NOMO-1 (cell line): ENCODE data around the gene ELOVL2.
"Not testable (repeated sequence)": the region's sequence is repeated elsewhere in the genome, so short reads cannot be mapped to it uniquely, and the experiment has no call there.

ENCODE experiments used
- DNase-seq, 2 experiments: peaks; one replicate each; lab custom pipeline; 2025; ENCODE audit not compliant: unreplicated experiment in 2 of 2; lab: John Stamatoyannopoulos, UW

The ELOVL2 gene

GRCh38 chr6:11025921-11026635, 18.0 kb downstream of the ELOVL2 start:
- DNase-seq, result no peak

GRCh38 chr6:11025130-11025529, 19.0 kb downstream of the ELOVL2 start:
- DNase-seq, result no peak

- DNase-seq, result no peak
Measured at GRCh38 chr6:11023032-11023431, 21.1 kb downstream of the ELOVL2 start.

GRCh38 chr6:11021714-11022113, 22.4 kb downstream of the ELOVL2 start:
- DNase-seq, result no peak

GRCh38 chr6:11021003-11021402, 23.1 kb downstream of the ELOVL2 start:
- DNase-seq, result no peak

GRCh38 chr6:11018225-11018624, 25.9 kb downstream of the ELOVL2 start:
- DNase-seq, result peak in 1 of 2 experiments; percentile 9

- DNase-seq, result no peak
Measured at GRCh38 chr6:11017090-11017489, 27.0 kb downstream of the ELOVL2 start.

GRCh38 chr6:11016452-11016851, 27.7 kb downstream of the ELOVL2 start:
- DNase-seq, result no peak

- DNase-seq, result no peak
Measured at GRCh38 chr6:11015102-11015501, 29.0 kb downstream of the ELOVL2 start.

- no peak for DNase-seq
Measured at GRCh38 chr6:11013721-11014070, 30.4 kb downstream of the ELOVL2 start.

GRCh38 chr6:11012976-11013720, 31.0 kb downstream of the ELOVL2 start:
- no peak for DNase-seq

- no peak for DNase-seq
Measured at GRCh38 chr6:11012295-11012754, 31.8 kb downstream of the ELOVL2 start.

- no peak for DNase-seq
Measured at GRCh38 chr6:11011787-11012234, 32.3 kb downstream of the ELOVL2 start.

GRCh38 chr6:11009353-11009752, 34.8 kb downstream of the ELOVL2 start:
- DNase-seq, result no peak

- no peak for DNase-seq
Measured at GRCh38 chr6:11008821-11009220, 35.3 kb downstream of the ELOVL2 start.

- no peak for DNase-seq
Measured at GRCh38 chr6:11007715-11008608, 36.1 kb downstream of the ELOVL2 start.

GRCh38 chr6:11006061-11006460, 38.0 kb downstream of the ELOVL2 start:
- DNase-seq, result no peak

GRCh38 chr6:11003297-11003696, 40.8 kb downstream of the ELOVL2 start:
- DNase-seq, result not testable (repeated sequence)

- no peak for DNase-seq
Measured at GRCh38 chr6:11002176-11002575, 41.9 kb downstream of the ELOVL2 start.

GRCh38 chr6:10999994-11000393, 44.1 kb downstream of the ELOVL2 start:
- DNase-seq, result no peak

GRCh38 chr6:10995114-10995707, 48.9 kb downstream of the ELOVL2 start:
- DNase-seq, result no peak
